K562 (cell line): ENCODE results near the gene IGF2R. TPM values are rescaled to one million over a fixed set of nuclear protein-coding genes. Genes with fewer than 3 reads are reported as not detected.
A peak's percentile ranks its signal among the peaks of the same experiment; 100 is the strongest.

Source experiments
- ARID1B ChIP-seq: fragments of 450-650 bp; IDR thresholded peaks from 2 replicates; pipeline ENCODE4 v1.6.1; 2016; ENCODE audit warnings: antibody characterized with exemption, mild to moderate bottlenecking, inconsistent platforms
- BHLHE40 ChIP-seq: IDR thresholded peaks from 2 replicates; pipeline ENCODE4 v1.6.1; 2011; ENCODE audit warnings: low read length, improper control_type of control experiment
- CEBPB ChIP-seq: fragments of 450-650 bp; IDR thresholded peaks from 2 replicates; pipeline ENCODE4 v1.6.1; 2016; ENCODE audit warnings: missing genetic modification characterization, missing compliant biosample characterization
- CEBPG ChIP-seq, 3 experiments: fragments of 200-800 bp in 1 of 3; sonication (Bioruptor generic) in 1 of 3; sonication (generic) in 1 of 3; formaldehyde crosslinking in 1 of 3; IDR thresholded peaks in 2 of 3; conservative IDR thresholded peaks in 1 of 3; 2 replicates each; pipeline versions ENCODE4 v1.6.1 to v1.8.0; 2016 to 2022; ENCODE audit warnings: missing compliant biosample characterization in 2 of 3, missing genetic modification characterization in 2 of 3, mild to moderate bottlenecking in 1 of 3, missing genetic modification reagents in 1 of 3
- FOXA3 ChIP-seq, 2 experiments: fragments of 450-650 bp in 1 of 2; sonication (generic) in 1 of 2; formaldehyde crosslinking; IDR thresholded peaks in 1 of 2; conservative IDR thresholded peaks in 1 of 2; 2 replicates each; pipeline versions ENCODE4 v1.4.0 to v1.8.0; 2020 to 2022; ENCODE audit warnings: mild to moderate bottlenecking in 2 of 2, missing genetic modification reagents in 1 of 2
- MEF2D ChIP-seq: conservative IDR thresholded peaks from 2 replicates; pipeline ENCODE4 v1.6.1; 2016; ENCODE audit warnings: low read depth, missing genetic modification characterization, missing compliant biosample characterization
- MYC ChIP-seq, 2 experiments: fragments of 250-450 bp in 1 of 2; sonication (Bioruptor Pico) in 1 of 2; IDR thresholded peaks; 2 replicates each; pipeline versions ENCODE4 v1.5.1 to v1.6.1; 2012 to 2021; ENCODE audit warnings: low read depth in 2 of 2, borderline replicate concordance in 1 of 2, improper control_type of control experiment in 1 of 2, low read length in 1 of 2, mild to moderate bottlenecking in 1 of 2, moderate library complexity in 1 of 2
- RAD21 ChIP-seq, 2 experiments: fragments of 250-450 bp in 1 of 2; fragments of 450-650 bp in 1 of 2; sonication (Bioruptor Pico) in 1 of 2; formaldehyde crosslinking in 1 of 2; IDR thresholded peaks in 1 of 2; conservative IDR thresholded peaks in 1 of 2; 2 replicates each; pipeline versions ENCODE4 v1.4.0 to v1.8.0; 2020 to 2022; ENCODE audit warnings: mild to moderate bottlenecking in 2 of 2, moderate library complexity in 1 of 2
- SMARCA4 ChIP-seq: fragments of 450-650 bp; IDR thresholded peaks from 2 replicates; pipeline ENCODE4 v1.6.1; 2016
- TCF7L2 ChIP-seq: fragments of 150-350 bp; IDR thresholded peaks from 2 replicates; pipeline ENCODE4 v1.6.1; 2016; ENCODE audit warnings: low read depth, mild to moderate bottlenecking, low read length, moderate library complexity
- ZNF134 ChIP-seq: fragments of 250-450 bp; sonication (Bioruptor Pico); conservative IDR thresholded peaks from 2 replicates; pipeline ENCODE4 v1.4.0; 2020
- polyA plus RNA-seq, 8 experiments: library from polyadenylated mRNA; depleted of rRNA in 4 of 8; stranded (reverse) in 5 of 8; unstranded in 3 of 8; fragments of >200 nt; fragmentation: Nextera tagmentation in 2 of 8; fragmentation: Illumina TruSeq in 1 of 8; extraction: Ambion mirVana in 2 of 8; extraction: Trizol in 1 of 8; gene quantifications; 2 replicates each; pipeline versions ENCODE4 v1.2.1 to v1.2.3, GENCODE V29; 2011 to 2014; ENCODE audit warnings: inconsistent platforms in 1 of 8, missing spikeins in 1 of 8
- total RNA-seq, 7 experiments: library from RNA; depleted of rRNA in 6 of 7; stranded (reverse); fragments of >200 nt in 6 of 7; fragmentation: Illumina TruSeq in 2 of 7; extraction: Trizol in 2 of 7; gene quantifications; 2 replicates each; pipeline versions ENCODE4 v1.2.1 to v1.2.3, GENCODE V29; 2011 to 2021; ENCODE audit warnings: low replicate concordance in 1 of 7
- TF ChIP-seq, protein P1 (sequence below), 2 experiments: fragments of 450-650 bp; IDR thresholded peaks; 2 replicates each; pipeline ENCODE4 v1.6.1; 2016; ENCODE audit warnings: mild to moderate bottlenecking in 2 of 2, borderline replicate concordance in 1 of 2, low read depth in 1 of 2, moderate library complexity in 1 of 2
- TF ChIP-seq, protein P2 (sequence below): sonication (generic); formaldehyde crosslinking; IDR thresholded peaks from 2 replicates; pipeline ENCODE4 v1.5.0; 2020; ENCODE audit warnings: missing genetic modification reagents
- TF ChIP-seq, protein P3 (sequence below), 3 experiments: IDR thresholded peaks in 2 of 3; conservative IDR thresholded peaks in 1 of 3; 2 replicates each; pipeline ENCODE4 v1.5.1; 2011 to 2012; ENCODE audit warnings: low read length in 3 of 3, mild to moderate bottlenecking in 3 of 3, control low read depth in 2 of 3, improper control_type of control experiment in 1 of 3, inconsistent platforms in 1 of 3, low read depth in 1 of 3, mixed read lengths in 1 of 3, moderate library complexity in 1 of 3; ENCODE audit not compliant: insufficient read depth in 2 of 3

IGF2R gene
- total and polyA plus RNA-seq, 9 of the 15 experiments (the other 6 are each of a cell fraction or from before 2014, with no cell fraction given): 3.5 to 92.3 (median 34.5) TPM

GRCh38 chr6:160160450-160160849 is 191.6 kb downstream of the IGF2R start (continued):
- TF ChIP-seq, protein P1, sequence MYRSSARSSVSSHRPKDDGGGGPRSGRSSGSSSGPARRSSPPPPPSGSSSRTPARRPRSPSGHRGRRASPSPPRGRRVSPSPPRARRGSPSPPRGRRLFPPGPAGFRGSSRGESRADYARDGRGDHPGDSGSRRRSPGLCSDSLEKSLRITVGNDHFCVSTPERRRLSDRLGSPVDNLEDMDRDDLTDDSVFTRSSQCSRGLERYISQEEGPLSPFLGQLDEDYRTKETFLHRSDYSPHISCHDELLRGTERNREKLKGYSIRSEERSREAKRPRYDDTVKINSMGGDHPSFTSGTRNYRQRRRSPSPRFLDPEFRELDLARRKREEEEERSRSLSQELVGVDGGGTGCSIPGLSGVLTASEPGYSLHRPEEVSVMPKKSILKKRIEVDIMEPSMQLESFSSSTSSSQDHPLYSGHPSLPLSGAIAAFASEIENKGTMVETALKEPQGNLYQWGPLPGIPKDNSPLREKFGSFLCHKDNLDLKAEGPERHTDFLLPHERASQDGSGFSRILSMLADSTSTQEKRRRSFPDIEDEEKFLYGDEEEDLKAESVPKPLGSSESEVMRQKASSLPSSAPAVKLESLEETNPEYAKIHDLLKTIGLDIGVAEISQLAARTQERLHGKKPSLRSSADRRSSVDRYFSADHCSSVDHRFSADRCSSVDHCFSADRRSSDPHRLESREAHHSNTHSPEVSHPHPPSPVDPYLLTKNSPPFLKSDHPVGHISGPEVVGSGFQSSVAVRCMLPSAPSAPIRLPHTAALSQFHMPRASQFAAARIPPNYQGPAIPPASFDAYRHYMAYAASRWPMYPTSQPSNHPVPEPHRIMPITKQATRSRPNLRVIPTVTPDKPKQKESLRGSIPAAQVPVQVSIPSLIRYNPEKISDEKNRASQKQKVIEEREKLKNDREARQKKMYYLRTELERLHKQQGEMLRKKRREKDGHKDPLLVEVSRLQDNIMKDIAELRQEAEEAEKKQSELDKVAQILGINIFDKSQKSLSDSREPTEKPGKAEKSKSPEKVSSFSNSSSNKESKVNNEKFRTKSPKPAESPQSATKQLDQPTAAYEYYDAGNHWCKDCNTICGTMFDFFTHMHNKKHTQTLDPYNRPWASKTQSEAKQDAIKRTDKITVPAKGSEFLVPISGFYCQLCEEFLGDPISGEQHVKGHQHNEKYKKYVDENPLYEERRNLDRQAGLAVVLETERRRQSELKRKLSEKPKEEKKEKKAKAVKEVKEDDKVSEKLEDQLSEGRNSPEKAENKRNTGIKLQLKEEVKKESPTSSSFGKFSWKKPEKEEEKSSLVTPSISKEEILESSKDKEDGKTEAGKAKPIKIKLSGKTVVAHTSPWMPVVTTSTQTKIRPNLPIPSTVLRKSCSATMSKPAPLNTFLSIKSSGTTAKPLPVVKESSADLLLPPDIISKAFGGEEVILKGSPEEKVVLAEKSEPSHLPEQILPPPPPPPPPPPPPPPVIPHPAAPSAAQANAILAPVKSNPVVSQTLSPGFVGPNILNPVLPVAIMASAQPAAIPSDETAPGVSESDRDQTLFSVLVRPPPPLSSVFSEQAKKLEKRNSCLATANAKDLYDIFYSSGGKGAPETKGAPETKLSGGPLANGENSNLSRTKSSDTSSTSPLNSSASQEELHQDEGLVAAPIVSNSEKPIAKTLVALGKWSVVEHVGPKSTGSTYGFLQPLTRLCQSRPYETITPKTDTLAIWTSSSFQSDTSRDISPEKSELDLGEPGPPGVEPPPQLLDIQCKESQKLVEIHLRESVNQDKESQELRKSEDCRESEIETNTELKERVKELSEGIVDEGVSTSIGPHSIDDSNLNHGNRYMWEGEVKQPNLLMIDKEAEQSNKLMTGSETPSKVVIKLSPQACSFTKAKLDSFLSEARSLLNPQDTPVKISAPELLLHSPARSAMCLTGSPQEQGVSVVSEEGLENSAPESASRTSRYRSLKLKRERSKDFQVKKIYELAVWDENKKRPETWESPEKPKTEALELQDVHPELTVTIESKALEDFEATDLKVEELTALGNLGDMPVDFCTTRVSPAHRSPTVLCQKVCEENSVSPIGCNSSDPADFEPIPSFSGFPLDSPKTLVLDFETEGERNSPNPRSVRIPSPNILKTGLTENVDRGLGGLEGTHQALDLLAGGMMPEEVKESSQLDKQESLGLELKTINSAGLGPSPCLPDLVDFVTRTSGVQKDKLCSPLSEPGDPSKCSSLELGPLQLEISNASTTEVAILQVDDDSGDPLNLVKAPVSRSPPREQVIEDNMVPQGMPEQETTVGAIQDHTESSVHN (IDR thresholded peaks at IDR 0.05; ENCODE audit: borderline replicate concordance in 1 of 2, low read depth in 1 of 2): no peak
- TF ChIP-seq ARID1B (peak; percentile 17; the same call in 1 of the 2 replicates), ZNF134 (CRISPR knock-in tag) (no peak), RAD21 (CRISPR knock-in tag; conservative IDR thresholded peaks at IDR 0.05 in 1 of 2, IDR thresholded peaks at IDR 0.05 in 1 of 2) (peak; percentile 41 to 54), CEBPG (CRISPR knock-in tag; IDR thresholded peaks at IDR 0.05) (no peak), CEBPG (tag; conservative IDR thresholded peaks at IDR 0.05 in 1 of 2, IDR thresholded peaks at IDR 0.05 in 1 of 2) (0 out of 4 replicates have a peak, but pooled peaks of 1 of the 2 experiments have one; percentile 28), TCF7L2 (0 out of 2 replicates have a peak, but pooled peaks have one; percentile 16), MYC (IDR thresholded peaks at IDR 0.05; ENCODE audit: low read depth, low read length) (peak; percentile 65; the same call in 1 of the 2 replicates), MYC (CRISPR knock-in tag; IDR thresholded peaks at IDR 0.05; ENCODE audit: borderline replicate concordance, low read depth) (no peak), MEF2D (tag) (no peak), FOXA3 (CRISPR knock-in tag; conservative IDR thresholded peaks at IDR 0.05 in 1 of 2, IDR thresholded peaks at IDR 0.05 in 1 of 2) (peak in 1 of 2 experiments; percentile 91; a peak in 2 of 4 replicates), SMARCA4 (0 out of 2 replicates have a peak, but pooled peaks have one; percentile 29), CEBPB (tag) (0 out of 2 replicates have a peak, but pooled peaks have one; percentile 41), BHLHE40 (peak; percentile 81)
- TF ChIP-seq, protein P2, sequence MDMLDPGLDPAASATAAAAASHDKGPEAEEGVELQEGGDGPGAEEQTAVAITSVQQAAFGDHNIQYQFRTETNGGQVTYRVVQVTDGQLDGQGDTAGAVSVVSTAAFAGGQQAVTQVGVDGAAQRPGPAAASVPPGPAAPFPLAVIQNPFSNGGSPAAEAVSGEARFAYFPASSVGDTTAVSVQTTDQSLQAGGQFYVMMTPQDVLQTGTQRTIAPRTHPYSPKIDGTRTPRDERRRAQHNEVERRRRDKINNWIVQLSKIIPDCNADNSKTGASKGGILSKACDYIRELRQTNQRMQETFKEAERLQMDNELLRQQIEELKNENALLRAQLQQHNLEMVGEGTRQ (CRISPR knock-in tag): 0 out of 2 replicates have a peak, but pooled peaks have one; percentile 12
- TF ChIP-seq, protein P3, sequence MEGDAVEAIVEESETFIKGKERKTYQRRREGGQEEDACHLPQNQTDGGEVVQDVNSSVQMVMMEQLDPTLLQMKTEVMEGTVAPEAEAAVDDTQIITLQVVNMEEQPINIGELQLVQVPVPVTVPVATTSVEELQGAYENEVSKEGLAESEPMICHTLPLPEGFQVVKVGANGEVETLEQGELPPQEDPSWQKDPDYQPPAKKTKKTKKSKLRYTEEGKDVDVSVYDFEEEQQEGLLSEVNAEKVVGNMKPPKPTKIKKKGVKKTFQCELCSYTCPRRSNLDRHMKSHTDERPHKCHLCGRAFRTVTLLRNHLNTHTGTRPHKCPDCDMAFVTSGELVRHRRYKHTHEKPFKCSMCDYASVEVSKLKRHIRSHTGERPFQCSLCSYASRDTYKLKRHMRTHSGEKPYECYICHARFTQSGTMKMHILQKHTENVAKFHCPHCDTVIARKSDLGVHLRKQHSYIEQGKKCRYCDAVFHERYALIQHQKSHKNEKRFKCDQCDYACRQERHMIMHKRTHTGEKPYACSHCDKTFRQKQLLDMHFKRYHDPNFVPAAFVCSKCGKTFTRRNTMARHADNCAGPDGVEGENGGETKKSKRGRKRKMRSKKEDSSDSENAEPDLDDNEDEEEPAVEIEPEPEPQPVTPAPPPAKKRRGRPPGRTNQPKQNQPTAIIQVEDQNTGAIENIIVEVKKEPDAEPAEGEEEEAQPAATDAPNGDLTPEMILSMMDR (IDR thresholded peaks at IDR 0.05 in 2 of 3, conservative IDR thresholded peaks at IDR 0.05 in 1 of 3; ENCODE audit: insufficient read depth in 2 of 3, low read depth in 1 of 3, low read length in 3 of 3): peak; percentile 39 to 68 (median 61); a peak in 5 of 6 replicates
